ENCODE results near the gene SPTB. TPM values are rescaled to one million over a fixed set of nuclear protein-coding genes. Genes with fewer than 3 reads are reported as not detected.

SPTB gene
- total and polyA plus RNA-seq, 7 experiments from 2014 or later: 0.05 to 0.12 (median 0.05) TPM; not detected in 4

DNA sequence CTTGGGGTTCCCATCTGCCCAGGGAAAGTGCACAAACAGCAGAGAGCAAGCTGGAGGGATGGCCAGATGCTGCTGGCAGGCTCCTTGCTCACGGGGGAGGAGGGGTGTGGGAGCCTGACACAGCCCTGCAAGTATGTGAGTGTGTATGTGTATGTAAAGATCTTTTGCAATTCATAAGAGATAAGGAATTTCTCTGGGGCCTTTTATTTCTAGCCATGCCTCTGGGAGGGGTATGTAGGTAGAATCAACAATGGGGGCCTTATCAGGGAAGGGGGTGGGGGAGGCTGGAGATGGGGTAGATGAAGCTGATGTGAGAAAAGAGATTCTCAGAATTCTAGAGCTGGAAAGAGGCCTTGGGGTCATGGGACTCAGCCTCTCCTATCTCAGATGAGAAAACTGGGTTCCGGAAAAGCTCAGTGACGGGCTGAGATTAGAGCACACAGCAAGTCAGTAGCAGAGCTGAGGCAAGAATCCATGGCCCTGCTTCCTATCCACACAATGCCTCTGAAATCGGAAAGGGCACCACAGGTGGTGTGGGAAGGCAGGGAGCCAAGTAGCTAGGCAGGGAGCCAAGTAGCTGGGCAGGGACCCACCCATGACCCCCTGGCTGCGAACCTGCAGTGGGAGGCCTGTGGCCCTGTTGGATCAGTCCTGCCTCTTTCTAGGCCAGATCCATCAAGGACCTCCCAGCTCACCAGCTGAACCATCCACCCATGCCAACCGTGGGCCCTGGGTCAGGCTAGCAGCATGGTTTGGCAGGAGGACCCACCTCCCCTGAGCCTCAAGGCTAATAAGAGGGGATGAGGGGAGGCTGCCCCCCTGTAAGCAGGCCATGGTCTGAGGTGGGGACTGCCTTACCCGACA, 120.8 kb downstream of the SPTB start:
- Histone ChIP-seq H3K27ac (ENCODE audit: low read depth, low read length) (no peak overlapping the region), H3K4me3 (ENCODE audit: low read length) (no peak overlapping the region), H3K9me3 (ENCODE audit: control insufficient read depth in 2 of 3, low read length in 3 of 3) (no peaks in the 10 kb centered on the region), H3K27me3 (ENCODE audit: control insufficient read depth in 2 of 2, insufficient read depth in 2 of 2, low read length in 2 of 2) (no peaks in the 10 kb centered on the region), H3K36me3 (ENCODE audit: control insufficient read depth in 2 of 3, insufficient read depth in 3 of 3, low read length in 3 of 3) (no peaks in the 10 kb centered on the region), H3K4me1 (ENCODE audit: control insufficient read depth in 2 of 2, insufficient read depth in 2 of 2, low read length in 2 of 2) (peaks cover 0 to 73% of the 10 kb centered on the region in 2 donors)
- H3K27me3 Mint-ChIP-seq: peaks cover 0 to 21% (median 0%) of the 10 kb centered on the region in 5 donors
- DNase-seq: no peak
- CTCF ChIA-PET: interaction anchor here (0.9 to 1.5 kb wide), 2 partner anchors 133 kb away, joined by 3 read pairs; no protein-coding TSS in a partner anchor
- no peak overlapping the region for H3K4me3 Mint-ChIP-seq
- no peaks in the 10 kb centered on the region for H3K9me3 Mint-ChIP-seq
- no peak overlapping the region for H3K27ac Mint-ChIP-seq
- no peak for ATAC-seq
- peaks cover 0 to 60% (median 13%) of the 10 kb centered on the region in 7 donors for H3K4me1 Mint-ChIP-seq
- POLR2A ChIA-PET: no interaction called here
- no peaks in the 10 kb centered on the region for H3K36me3 Mint-ChIP-seq
- intact Hi-C loops (cut with micrococcal nuclease): no loop called here

DNA sequence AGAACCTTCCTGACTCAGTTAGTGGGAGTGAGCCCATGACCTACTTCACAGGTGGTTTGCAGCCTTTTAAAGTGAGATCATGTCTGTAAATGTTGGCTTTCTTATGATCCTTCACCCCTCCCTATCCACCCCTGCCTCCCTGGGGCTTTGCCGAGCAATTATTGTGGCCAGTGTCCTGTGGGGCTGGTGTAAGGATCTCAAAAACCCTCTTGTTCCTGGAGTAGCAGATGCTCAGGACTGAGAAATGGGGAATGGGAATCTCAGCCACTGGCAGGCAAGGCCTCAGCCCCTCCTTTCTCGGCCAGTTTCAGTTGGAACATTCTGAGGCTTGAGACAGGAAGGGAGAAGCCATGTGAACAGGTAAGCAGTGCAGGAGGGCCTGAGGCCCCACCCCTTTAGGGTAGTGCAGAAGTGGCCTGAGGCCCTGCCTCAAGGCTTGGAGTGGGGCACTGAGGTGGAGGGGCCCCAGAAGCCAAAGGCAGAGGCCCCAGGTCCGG, 121.6 kb downstream of the SPTB start:
- H3K27me3 Mint-ChIP-seq: peaks cover 0 to 19% (median 0%) of the 10 kb centered on the region in 5 donors
- H3K4me3 ChIP-seq (ENCODE audit: low read length): no peak overlapping the region
- POLR2A ChIA-PET: no interaction called here
- DNase-seq (no peak), ATAC-seq (no peak)
- H3K36me3 Mint-ChIP-seq: no peaks in the 10 kb centered on the region
- H3K9me3 ChIP-seq (ENCODE audit: control insufficient read depth in 2 of 3, low read length in 3 of 3): no peaks in the 10 kb centered on the region
- CTCF ChIA-PET: no interaction called here
- no peak overlapping the region for H3K27ac Mint-ChIP-seq
- H3K27ac ChIP-seq (ENCODE audit: low read depth, low read length): no peak overlapping the region
- intact Hi-C loops (cut with micrococcal nuclease): no loop called here
- no peak overlapping the region for H3K4me3 Mint-ChIP-seq
- H3K4me1 Mint-ChIP-seq: peaks cover 0 to 53% (median 13%) of the 10 kb centered on the region in 7 donors
- peaks cover 0 to 70% of the 10 kb centered on the region in 2 donors for H3K4me1 ChIP-seq (ENCODE audit: control insufficient read depth in 2 of 2, insufficient read depth in 2 of 2, low read length in 2 of 2)
- H3K27me3 ChIP-seq (ENCODE audit: control insufficient read depth in 2 of 2, insufficient read depth in 2 of 2, low read length in 2 of 2): no peaks in the 10 kb centered on the region
- H3K36me3 ChIP-seq (ENCODE audit: control insufficient read depth in 2 of 3, insufficient read depth in 3 of 3, low read length in 3 of 3): no peaks in the 10 kb centered on the region
- no peaks in the 10 kb centered on the region for H3K9me3 Mint-ChIP-seq

DNA sequence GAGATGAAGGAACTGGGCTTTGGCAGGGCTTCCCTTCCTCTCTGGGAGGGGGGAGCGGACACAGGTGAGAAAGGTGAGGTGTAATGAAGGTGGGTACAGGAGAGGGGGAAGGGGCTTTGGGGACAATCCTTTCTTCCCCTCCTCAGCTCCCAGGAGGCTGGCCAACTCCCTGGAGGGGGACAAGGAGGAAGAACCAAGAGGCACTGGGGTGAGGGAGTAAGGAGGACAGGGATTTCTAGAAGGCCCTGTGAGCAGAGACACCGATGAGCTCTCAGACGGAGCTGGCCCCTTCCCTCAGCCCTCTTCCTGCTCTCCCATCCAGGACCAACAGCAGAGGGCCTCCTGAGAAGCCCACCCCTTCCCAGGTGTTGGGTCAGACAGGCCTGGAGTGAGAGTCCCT, 122.1 kb downstream of the SPTB start:
- CTCF ChIA-PET: no interaction called here

DNA sequence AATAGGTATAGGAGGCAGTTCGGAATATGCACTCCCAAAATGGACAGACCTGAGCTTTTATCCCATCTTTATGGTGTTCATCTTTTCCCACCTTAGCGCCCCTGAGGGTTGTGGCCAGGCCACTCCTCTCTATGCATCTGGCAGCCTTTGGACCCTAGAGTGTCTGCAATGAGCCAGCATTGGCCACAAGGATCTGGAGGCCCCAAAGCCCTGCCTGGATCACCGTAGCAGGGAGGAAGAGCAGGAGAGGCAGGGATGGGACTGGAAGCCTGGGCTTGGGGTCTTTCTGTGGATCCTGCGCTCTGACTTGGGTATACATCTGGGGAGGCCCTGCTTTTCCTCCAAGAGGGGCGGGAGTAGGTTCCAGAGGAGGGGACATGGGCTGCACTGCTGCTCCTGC, 123.0 kb downstream of the SPTB start:
- Histone ChIP-seq H3K4me1 (ENCODE audit: control insufficient read depth in 2 of 2, insufficient read depth in 2 of 2, low read length in 2 of 2) (peaks cover 0 to 63% of the 10 kb centered on the region in 2 donors), H3K27ac (ENCODE audit: low read depth, low read length) (no peak overlapping the region), H3K27me3 (ENCODE audit: control insufficient read depth in 2 of 2, insufficient read depth in 2 of 2, low read length in 2 of 2) (no peaks in the 10 kb centered on the region), H3K4me3 (ENCODE audit: low read length) (no peak overlapping the region), H3K36me3 (ENCODE audit: control insufficient read depth in 2 of 3, insufficient read depth in 3 of 3, low read length in 3 of 3) (no peaks in the 10 kb centered on the region), H3K9me3 (ENCODE audit: control insufficient read depth in 2 of 3, low read length in 3 of 3) (no peaks in the 10 kb centered on the region)
- H3K36me3 Mint-ChIP-seq: no peaks in the 10 kb centered on the region
- peaks cover 0 to 47% (median 10%) of the 10 kb centered on the region in 7 donors for H3K4me1 Mint-ChIP-seq
- no peak overlapping the region for H3K4me3 Mint-ChIP-seq
- no peak overlapping the region for H3K27ac Mint-ChIP-seq
- DNase-seq: no peak
- peaks cover 0 to 13% (median 0%) of the 10 kb centered on the region in 5 donors for H3K27me3 Mint-ChIP-seq
- POLR2A ChIA-PET: no interaction called here
- H3K9me3 Mint-ChIP-seq: no peaks in the 10 kb centered on the region
- CTCF ChIA-PET: no interaction called here
- ATAC-seq: no peak
- intact Hi-C loops (cut with micrococcal nuclease): no loop called here

More for the DNA sequence above, 122.1 kb downstream of the SPTB start:
- POLR2A ChIA-PET: no interaction called here
- H3K27ac Mint-ChIP-seq: no peak overlapping the region
- no peaks in the 10 kb centered on the region for H3K9me3 ChIP-seq (ENCODE audit: control insufficient read depth in 2 of 3, low read length in 3 of 3)
- H3K27ac ChIP-seq (ENCODE audit: low read depth, low read length): no peak overlapping the region
- peaks cover 0 to 68% of the 10 kb centered on the region in 2 donors for H3K4me1 ChIP-seq (ENCODE audit: control insufficient read depth in 2 of 2, insufficient read depth in 2 of 2, low read length in 2 of 2)
- no peaks in the 10 kb centered on the region for H3K27me3 ChIP-seq (ENCODE audit: control insufficient read depth in 2 of 2, insufficient read depth in 2 of 2, low read length in 2 of 2)
- intact Hi-C loops (cut with micrococcal nuclease): no loop called here
- ATAC-seq (no peak), DNase-seq (no peak)
- H3K36me3 Mint-ChIP-seq: no peaks in the 10 kb centered on the region
- H3K4me3 Mint-ChIP-seq: no peak overlapping the region
- peaks cover 0 to 51% (median 13%) of the 10 kb centered on the region in 7 donors for H3K4me1 Mint-ChIP-seq
- peaks cover 0 to 17% (median 0%) of the 10 kb centered on the region in 5 donors for H3K27me3 Mint-ChIP-seq
- no peaks in the 10 kb centered on the region for H3K9me3 Mint-ChIP-seq
- H3K4me3 ChIP-seq (ENCODE audit: low read length): no peak overlapping the region
- H3K36me3 ChIP-seq (ENCODE audit: control insufficient read depth in 2 of 3, insufficient read depth in 3 of 3, low read length in 3 of 3): no peaks in the 10 kb centered on the region

DNA sequence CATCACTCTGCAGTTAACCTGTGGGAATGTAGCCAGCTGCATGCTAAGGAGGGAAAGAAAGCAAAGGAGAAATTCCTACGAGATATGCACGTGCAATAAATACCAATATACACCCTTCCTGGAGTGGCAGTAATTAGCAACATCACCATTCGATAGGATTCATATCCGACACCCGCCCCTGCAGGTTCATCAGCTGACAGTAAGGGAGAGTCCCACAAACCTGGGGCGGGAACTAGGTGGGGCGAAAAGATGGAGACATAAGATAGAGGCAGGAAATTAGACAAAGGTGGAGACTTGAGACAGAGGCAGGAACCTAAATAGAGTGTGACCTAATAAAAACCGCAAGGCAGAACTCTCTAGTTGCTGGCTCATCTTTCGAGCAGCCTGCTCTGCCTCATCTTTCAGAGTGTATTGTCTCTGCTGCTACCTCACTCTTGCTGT, 123.9 kb downstream of the SPTB start:
- H3K36me3 Mint-ChIP-seq: no peaks in the 10 kb centered on the region
- ChIA-PET POLR2A (no interaction called here), CTCF (no interaction called here)
- H3K36me3 ChIP-seq (ENCODE audit: control insufficient read depth in 2 of 3, insufficient read depth in 3 of 3, low read length in 3 of 3): no peaks in the 10 kb centered on the region
- H3K4me1 Mint-ChIP-seq: peaks cover 0 to 40% (median 4%) of the 10 kb centered on the region in 7 donors
- H3K4me3 Mint-ChIP-seq: peak overlapping the region in 1 of 10 donors; percentile 19
- H3K27me3 ChIP-seq (ENCODE audit: control insufficient read depth in 2 of 2, insufficient read depth in 2 of 2, low read length in 2 of 2): no peaks in the 10 kb centered on the region
- intact Hi-C loops (cut with micrococcal nuclease): no loop called here
- peak in 4 of 9 donors; percentile 11 to 27 (median 18) for DNase-seq
- H3K27ac Mint-ChIP-seq: peak overlapping the region in 1 of 9 donors; percentile 36
- ATAC-seq: peak; percentile 93
- H3K9me3 ChIP-seq (ENCODE audit: control insufficient read depth in 2 of 3, low read length in 3 of 3): no peaks in the 10 kb centered on the region
- peaks cover 0 to 7% (median 0%) of the 10 kb centered on the region in 5 donors for H3K27me3 Mint-ChIP-seq
- no peak overlapping the region for H3K27ac ChIP-seq (ENCODE audit: low read depth, low read length)
- no peaks in the 10 kb centered on the region for H3K9me3 Mint-ChIP-seq
- no peak overlapping the region for H3K4me3 ChIP-seq (ENCODE audit: low read length)
- peaks cover 0 to 57% of the 10 kb centered on the region in 2 donors for H3K4me1 ChIP-seq (ENCODE audit: control insufficient read depth in 2 of 2, insufficient read depth in 2 of 2, low read length in 2 of 2)

DNA sequence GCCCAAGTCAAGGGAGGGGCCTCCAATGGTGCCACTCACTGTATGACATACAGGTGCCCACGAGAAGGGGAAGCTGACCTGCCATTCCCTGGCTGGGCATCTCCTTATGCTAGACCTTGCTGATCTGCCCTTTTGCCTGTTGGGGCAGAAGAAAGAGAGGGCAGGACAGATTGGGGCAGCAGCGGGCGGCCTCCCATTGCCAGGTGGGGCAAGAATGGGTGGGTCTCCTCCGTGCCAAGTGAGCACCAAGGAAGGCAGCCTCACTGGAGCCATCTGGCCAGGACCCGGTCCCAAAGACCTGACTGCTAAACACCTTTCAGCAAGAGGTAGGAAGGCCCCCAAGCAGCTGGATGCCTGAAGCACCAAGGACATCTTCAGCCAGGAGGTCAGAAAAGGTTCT, 125.0 kb downstream of the SPTB start:
- ChIA-PET CTCF (no interaction called here), POLR2A (no interaction called here)
- peaks cover 0 to 30% (median 3%) of the 10 kb centered on the region in 7 donors for H3K4me1 Mint-ChIP-seq
- H3K4me1 ChIP-seq (ENCODE audit: control insufficient read depth in 2 of 2, insufficient read depth in 2 of 2, low read length in 2 of 2): peaks cover 0 to 48% of the 10 kb centered on the region in 2 donors
- H3K36me3 ChIP-seq (ENCODE audit: control insufficient read depth in 2 of 3, insufficient read depth in 3 of 3, low read length in 3 of 3): no peaks in the 10 kb centered on the region
- H3K4me3 Mint-ChIP-seq: no peak overlapping the region
- no peaks in the 10 kb centered on the region for H3K9me3 ChIP-seq (ENCODE audit: control insufficient read depth in 2 of 3, low read length in 3 of 3)
- no peaks in the 10 kb centered on the region for H3K27me3 ChIP-seq (ENCODE audit: control insufficient read depth in 2 of 2, insufficient read depth in 2 of 2, low read length in 2 of 2)
- intact Hi-C loops (cut with micrococcal nuclease): no loop called here
- DNase-seq (peak in 1 of 9 donors; percentile 0), ATAC-seq (no peak)
- no peaks in the 10 kb centered on the region for H3K9me3 Mint-ChIP-seq
- peak overlapping the region in 1 of 9 donors; percentile 14 for H3K27ac Mint-ChIP-seq
- no peak overlapping the region for H3K27ac ChIP-seq (ENCODE audit: low read depth, low read length)
- peaks cover 0 to 3% (median 0%) of the 10 kb centered on the region in 5 donors for H3K27me3 Mint-ChIP-seq
- H3K4me3 ChIP-seq (ENCODE audit: low read length): no peak overlapping the region
- H3K36me3 Mint-ChIP-seq: no peaks in the 10 kb centered on the region
